ENCODE results near the gene USH2A. TPM values are rescaled to one million over a fixed set of nuclear protein-coding genes. Genes with fewer than 3 reads are reported as not detected.

USH2A gene
- polyA plus RNA-seq, 3 donors = not detected

DNA sequence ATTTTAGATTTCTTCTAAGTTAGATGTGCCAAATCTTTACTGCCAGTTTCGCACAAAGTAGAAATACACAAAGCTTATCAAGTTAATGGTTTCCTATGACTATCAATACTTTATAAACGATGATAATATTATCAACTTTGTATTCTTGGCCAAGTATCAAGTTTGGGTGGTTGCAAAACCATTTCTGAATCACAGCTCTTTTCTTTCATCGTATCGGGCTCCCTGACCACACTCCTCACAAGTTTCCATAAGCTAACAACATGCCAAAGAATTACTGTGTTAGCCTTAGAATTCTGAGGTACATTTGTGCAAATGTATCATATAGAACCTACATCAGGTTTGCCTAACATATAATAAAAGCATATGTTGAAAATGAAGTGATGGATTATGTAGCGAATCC lies 545.1 kb downstream of the USH2A start:
- no peak for DNase-seq
- Mint-ChIP-seq H3K36me3 (no peaks in the 10 kb centered on the region), H3K4me3 (no peak overlapping the region), H3K27me3 (ENCODE audit: low read depth in 3 of 3) (peaks cover 0 to 2% (median 0%) of the 10 kb centered on the region in 3 donors), H3K4me1 (no peaks in the 10 kb centered on the region), H3K9me3 (peaks cover 0 to 4% (median 2%) of the 10 kb centered on the region in 7 donors), H3K27ac (no peak overlapping the region)
- no peak for TF ChIP-seq CTCF (IDR thresholded peaks at IDR 0.05)
- no peaks in the 10 kb centered on the region for H3K4me1 ChIP-seq (ENCODE audit: control insufficient read depth in 1 of 2, insufficient read depth in 2 of 2, low read length in 2 of 2)
- no peak overlapping the region for H3K4me2 ChIP-seq (replicated peaks; ENCODE audit: extremely low read depth, low read length, poor library complexity, severe bottlenecking)
- intact Hi-C loops (cut with micrococcal nuclease) = no loop called here
- no peaks in the 10 kb centered on the region for H3K27me3 ChIP-seq (ENCODE audit: control insufficient read depth in 2 of 2, insufficient read depth in 2 of 2, low read length in 2 of 2)
- no peaks in the 10 kb centered on the region for H3K9me3 ChIP-seq (replicated peaks in 1 of 2; ENCODE audit: control insufficient read depth in 1 of 2, insufficient read depth in 1 of 2, low read length in 2 of 2)
- H4K20me1 ChIP-seq (ENCODE audit: insufficient read depth, low read length) = no peaks in the 10 kb centered on the region
- no peak overlapping the region for H2AFZ ChIP-seq (ENCODE audit: insufficient read depth, low read depth, low read length, poor library complexity, severe bottlenecking)
- H3K27ac ChIP-seq (ENCODE audit: low read depth in 1 of 2, low read length in 2 of 2) = no peak overlapping the region
- WGBS (ENCODE audit: insufficient coverage) = no CpG with 5 or more reads among the region's 5 CpGs
- H3K9ac ChIP-seq (ENCODE audit: insufficient read depth, low read length, poor library complexity, severe bottlenecking) = no peak overlapping the region
- no peaks in the 10 kb centered on the region for H3K79me2 ChIP-seq (ENCODE audit: insufficient read depth, low read length)
- H3K4me3 ChIP-seq (replicated peaks in 1 of 3; ENCODE audit: low read depth in 2 of 3, low read length in 3 of 3) = no peak overlapping the region
- no peaks in the 10 kb centered on the region for H3K36me3 ChIP-seq (replicated peaks in 1 of 2; ENCODE audit: control insufficient read depth in 1 of 2, insufficient read depth in 2 of 2, low read length in 2 of 2)

- H3K27me3 ChIP-seq (ENCODE audit: control insufficient read depth in 2 of 2, insufficient read depth in 2 of 2, low read length in 2 of 2) = no peaks in the 10 kb centered on the region
Observed at GRCh38 chr1:215877452-215877951, 545.7 kb downstream of the USH2A start.

More at GRCh38 chr1:215877452-215877951, 545.7 kb downstream of the USH2A start:
- Histone ChIP-seq H3K4me1 (ENCODE audit: control insufficient read depth in 1 of 2, insufficient read depth in 2 of 2, low read length in 2 of 2) (no peaks in the 10 kb centered on the region), H4K20me1 (ENCODE audit: insufficient read depth, low read length) (no peaks in the 10 kb centered on the region), H3K79me2 (ENCODE audit: insufficient read depth, low read length) (no peaks in the 10 kb centered on the region), H3K36me3 (replicated peaks in 1 of 2; ENCODE audit: control insufficient read depth in 1 of 2, insufficient read depth in 2 of 2, low read length in 2 of 2) (no peaks in the 10 kb centered on the region), H3K4me3 (replicated peaks in 1 of 3; ENCODE audit: low read depth in 2 of 3, low read length in 3 of 3) (no peak overlapping the region), H2AFZ (ENCODE audit: insufficient read depth, low read depth, low read length, poor library complexity, severe bottlenecking) (no peak overlapping the region), H3K4me2 (replicated peaks; ENCODE audit: extremely low read depth, low read length, poor library complexity, severe bottlenecking) (no peak overlapping the region), H3K9me3 (replicated peaks in 1 of 2; ENCODE audit: control insufficient read depth in 1 of 2, insufficient read depth in 1 of 2, low read length in 2 of 2) (no peaks in the 10 kb centered on the region), H3K9ac (ENCODE audit: insufficient read depth, low read length, poor library complexity, severe bottlenecking) (no peak overlapping the region), H3K27ac (ENCODE audit: low read depth in 1 of 2, low read length in 2 of 2) (no peak overlapping the region)
- peaks cover 0 to 4% (median 0%) of the 10 kb centered on the region in 3 donors for H3K27me3 Mint-ChIP-seq (ENCODE audit: low read depth in 3 of 3)
- no peak for DNase-seq
- H3K27ac Mint-ChIP-seq = no peak overlapping the region
- no peak for TF ChIP-seq CTCF (IDR thresholded peaks at IDR 0.05)
- peaks cover 0 to 4% (median 2%) of the 10 kb centered on the region in 7 donors for H3K9me3 Mint-ChIP-seq
- WGBS (ENCODE audit: insufficient coverage) = no CpG with 5 or more reads among the region's 5 CpGs
- no peak overlapping the region for H3K4me3 Mint-ChIP-seq
- no peaks in the 10 kb centered on the region for H3K4me1 Mint-ChIP-seq
- no peaks in the 10 kb centered on the region for H3K36me3 Mint-ChIP-seq
- intact Hi-C loops (cut with micrococcal nuclease) = no loop called here
